ENCODE data around the gene CENPP.

CENPP gene

GRCh38 chr9:92631452-92632343, 305.9 kb downstream of the CENPP start:
- no peak for DNase-seq (ENCODE audit: insufficient read length, low spot score)
- no peak for TF ChIP-seq POLR2A (IDR thresholded peaks at IDR 0.05; ENCODE audit: low read depth, low read length)
- FAIRE-seq: no peak

GRCh38 chr9:92632641-92633040, 306.9 kb downstream of the CENPP start:
- DNase-seq (ENCODE audit: insufficient read length, low spot score) (no peak), FAIRE-seq (no peak)
- no peak for TF ChIP-seq POLR2A (IDR thresholded peaks at IDR 0.05; ENCODE audit: low read depth, low read length)

DNA sequence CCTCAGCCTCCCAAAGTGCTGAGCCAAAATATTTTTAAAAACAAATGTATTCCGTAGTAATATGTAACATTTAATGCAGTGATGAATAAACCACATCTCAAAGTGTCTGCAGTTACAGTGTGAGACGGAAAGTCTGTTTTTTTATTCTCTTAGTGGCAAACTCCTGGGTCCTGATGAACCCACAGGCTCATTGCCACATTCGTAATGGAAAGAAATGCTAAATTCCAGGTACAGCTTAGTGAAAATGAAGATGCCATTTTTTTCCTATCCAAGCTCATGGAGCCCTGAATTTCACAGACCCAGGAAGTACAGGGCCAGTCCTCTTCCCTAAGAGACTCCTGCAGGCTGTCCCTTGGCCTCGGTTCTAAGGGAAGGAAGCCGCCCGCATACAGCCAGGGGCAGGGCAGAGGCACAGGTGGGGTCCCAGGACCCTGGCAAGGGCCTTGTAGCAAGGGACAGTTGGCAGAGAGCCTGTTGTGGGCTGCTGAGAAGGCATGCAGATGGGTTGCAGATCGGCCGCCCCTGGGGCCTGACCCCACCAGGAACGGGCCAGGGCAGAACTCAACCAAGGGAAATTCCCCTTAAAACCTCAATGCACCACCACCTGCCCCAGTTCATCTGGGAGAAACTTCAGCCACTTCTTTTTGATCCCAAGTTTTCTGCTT, 308.0 kb downstream of the CENPP start:
- TF ChIP-seq POLR2A (IDR thresholded peaks at IDR 0.05; ENCODE audit: low read depth, low read length): no peak
- no peak for FAIRE-seq
- DNase-seq (ENCODE audit: insufficient read length, low spot score): no peak

- DNase-seq (ENCODE audit: insufficient read length, low spot score): peak; percentile 66
These were observed 309.2 kb downstream of the CENPP start for GRCh38 chr9:92634712-92635605.

DNA sequence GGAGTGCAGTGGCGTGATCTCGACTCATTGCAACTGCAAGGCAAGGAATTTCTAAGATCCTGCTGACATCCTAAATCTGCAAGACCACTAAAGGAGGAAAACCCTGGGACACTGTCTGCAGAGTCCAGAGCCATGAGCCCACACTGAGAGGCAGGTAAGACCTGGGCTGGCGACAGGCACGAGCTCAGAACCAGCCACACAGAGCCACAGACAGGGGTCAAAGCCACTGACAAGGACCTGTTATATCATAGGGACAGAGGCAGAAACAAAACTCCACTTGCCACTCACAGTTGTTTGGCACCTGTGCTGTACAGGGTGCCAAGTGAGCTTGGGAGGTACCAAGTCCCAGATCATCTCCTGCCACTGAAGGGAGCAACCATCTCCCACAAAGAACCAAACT, 310.0 kb downstream of the CENPP start:
- DNase-seq (ENCODE audit: insufficient read length, low spot score) (no peak), FAIRE-seq (no peak)
- TF ChIP-seq POLR2A (IDR thresholded peaks at IDR 0.05; ENCODE audit: low read depth, low read length): no peak

More at GRCh38 chr9:92634712-92635605, 309.2 kb downstream of the CENPP start:
- peak; percentile 74 for FAIRE-seq
- no peak for TF ChIP-seq POLR2A (IDR thresholded peaks at IDR 0.05; ENCODE audit: low read depth, low read length)

DNA sequence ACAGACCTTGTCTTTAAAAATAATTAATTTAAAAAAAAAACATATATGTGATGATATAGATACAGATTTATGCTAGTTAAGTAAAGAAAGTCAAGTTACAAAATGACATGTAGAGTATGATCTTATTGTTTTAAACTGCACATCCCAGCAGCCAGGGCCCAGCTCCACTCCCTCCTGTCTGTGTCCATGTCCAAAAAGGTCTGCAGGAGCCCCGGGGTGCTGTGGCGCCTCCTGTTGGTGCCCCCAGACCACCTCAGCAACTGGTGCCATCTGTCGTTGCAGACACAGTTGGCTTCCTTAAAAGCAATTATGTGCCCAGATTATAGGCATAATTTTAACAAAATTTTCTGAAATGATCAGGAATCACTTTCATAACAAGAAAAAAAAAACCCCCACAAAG, 310.9 kb downstream of the CENPP start:
- FAIRE-seq (no peak), DNase-seq (ENCODE audit: insufficient read length, low spot score) (no peak)

GRCh38 chr9:92637326-92637725, 311.6 kb downstream of the CENPP start:
- DNase-seq (ENCODE audit: insufficient read length, low spot score) (no peak), FAIRE-seq (no peak)

More for the DNA sequence above, 310.9 kb downstream of the CENPP start:
- TF ChIP-seq POLR2A (IDR thresholded peaks at IDR 0.05; ENCODE audit: low read depth, low read length): no peak

GRCh38 chr9:92637886-92638620, 312.3 kb downstream of the CENPP start:
- FAIRE-seq: no peak
- no peak for TF ChIP-seq POLR2A (IDR thresholded peaks at IDR 0.05; ENCODE audit: low read depth, low read length)

More at GRCh38 chr9:92637326-92637725, 311.6 kb downstream of the CENPP start:
- no peak for TF ChIP-seq POLR2A (IDR thresholded peaks at IDR 0.05; ENCODE audit: low read depth, low read length)

GRCh38 chr9:92638621-92639101, 312.9 kb downstream of the CENPP start:
- TF ChIP-seq POLR2A (IDR thresholded peaks at IDR 0.05; ENCODE audit: low read depth, low read length): no peak
- DNase-seq (ENCODE audit: insufficient read length, low spot score) (no peak), FAIRE-seq (no peak)

More at GRCh38 chr9:92637886-92638620, 312.3 kb downstream of the CENPP start:
- DNase-seq (ENCODE audit: insufficient read length, low spot score): no peak

- FAIRE-seq (no peak), DNase-seq (ENCODE audit: insufficient read length, low spot score) (no peak)
- no peak for TF ChIP-seq POLR2A (IDR thresholded peaks at IDR 0.05; ENCODE audit: low read depth, low read length)
These were observed 313.4 kb downstream of the CENPP start for GRCh38 chr9:92639124-92639523.

- FAIRE-seq: no peak
- DNase-seq (ENCODE audit: insufficient read length, low spot score): no peak
- no peak for TF ChIP-seq POLR2A (IDR thresholded peaks at IDR 0.05; ENCODE audit: low read depth, low read length)
These were observed 314.1 kb downstream of the CENPP start for GRCh38 chr9:92639791-92640271.

DNA sequence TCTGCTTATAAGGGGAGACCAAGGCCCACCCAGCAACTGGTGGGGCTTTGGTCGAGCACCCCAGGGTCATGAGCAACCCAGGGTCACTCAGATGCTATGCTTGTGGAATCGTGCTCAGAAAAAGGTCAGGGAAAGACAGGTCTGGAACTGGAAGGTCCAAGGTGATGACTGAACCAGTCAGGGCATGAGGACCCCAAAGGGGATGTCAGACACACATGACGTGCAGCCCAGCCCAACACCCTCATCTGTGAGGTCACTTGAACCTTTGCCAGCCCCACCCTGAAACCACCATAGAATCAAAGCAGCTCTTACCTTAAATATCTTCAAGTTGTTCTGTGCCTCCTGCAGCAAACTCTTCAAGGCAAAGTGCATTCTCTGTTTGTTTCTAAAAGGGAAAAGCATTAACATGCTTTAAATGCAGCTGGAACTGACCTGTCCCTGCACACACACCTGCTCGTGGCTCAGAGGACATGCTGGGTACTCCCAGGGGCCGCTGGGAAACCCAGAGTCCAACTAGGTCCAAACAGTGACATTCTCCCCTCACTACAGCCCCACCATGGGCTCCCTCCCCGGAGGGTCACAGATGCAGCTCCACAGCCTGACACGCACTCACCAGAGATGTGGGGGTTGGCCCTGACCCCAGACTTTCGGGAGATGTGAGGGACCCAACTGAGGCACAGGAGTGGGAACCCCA, 314.8 kb downstream of the CENPP start:
- DNase-seq (ENCODE audit: insufficient read length, low spot score): no peak
- TF ChIP-seq POLR2A (IDR thresholded peaks at IDR 0.05; ENCODE audit: low read depth, low read length): no peak
- no peak for FAIRE-seq

All from H54 (cell line).